Esophagus muscularis mucosa (tissue), 4 donors: ENCODE measurements around the gene CAMK1D. TPM values are rescaled to one million over a fixed set of nuclear protein-coding genes. Genes with fewer than 3 reads are reported as not detected.
"Not testable (repeated sequence)": the region's sequence is repeated elsewhere in the genome, so short reads cannot be mapped to it uniquely, and the experiment has no call there.

Experiments
- DNase-seq: peaks from one replicate; pipeline ENCODE4 v3.0.0-alpha.2; 2017; ENCODE audit errors: extremely low spot score
- H3K27ac ChIP-seq, 4 donors: fragments of 200-600 bp; sonication (generic); replicated peaks in 1 of 4; 1 replicate in 3 of 4; 2 replicates in 1 of 4; pipeline ENCODE4 v1.5.1; 2016 to 2019; ENCODE audit warnings: mild to moderate bottlenecking in 1 of 4
- H3K27me3 ChIP-seq, 4 donors: fragments of 200-600 bp; sonication (generic); one replicate each; pipeline versions ENCODE4 v1.5.1 to v1.6.0; 2016 to 2019
- H3K36me3 ChIP-seq, 4 donors: fragments of 200-600 bp; sonication (generic); one replicate each; pipeline ENCODE4 v1.5.1; 2016 to 2019
- H3K4me1 ChIP-seq, 4 donors: fragments of 200-600 bp; sonication (generic); one replicate each; pipeline ENCODE4 v1.5.1; 2016 to 2019
- H3K4me3 ChIP-seq, 4 donors: fragments of 200-600 bp; sonication (generic); 1 replicate in 2 of 4; 2 replicates in 2 of 4; pipeline ENCODE4 v1.5.1; 2016 to 2019; ENCODE audit warnings: mild to moderate bottlenecking in 4 of 4, moderate library complexity in 1 of 4
- H3K9me3 ChIP-seq, 4 donors: fragments of 200-600 bp; sonication (generic); 1 replicate in 3 of 4; 2 replicates in 1 of 4; pipeline ENCODE4 v1.5.1; 2016 to 2019
- EP300 ChIP-seq: sonication (generic); formaldehyde crosslinking; IDR thresholded peaks from one replicate; pipeline ENCODE4 v1.6.1; 2017; ENCODE audit warnings: antibody characterized with exemption
- POLR2A ChIP-seq: fragments of 450-650 bp; IDR thresholded peaks from one replicate; pipeline ENCODE4 v1.6.1; 2017; ENCODE audit warnings: antibody characterized with exemption, moderate library complexity, mild to moderate bottlenecking, low read depth
- POLR2AphosphoS5 ChIP-seq, 2 donors: sonication (generic); formaldehyde crosslinking; IDR thresholded peaks; one replicate each; pipeline ENCODE4 v1.6.1; 2017; ENCODE audit warnings: antibody characterized with exemption in 2 of 2
- WGBS: methylation state at CpG from one replicate; pipeline ENCODE4 v1.1.5; 2018; 5-methylcytosine and 5-hydroxymethylcytosine counted together
- intact Hi-C: fragments of 100-400 bp; cut with DNase I; formaldehyde crosslinking; loops from one replicate; pipeline ENCODE4 v1.15.1; 2023
- total RNA-seq, 4 donors: library from RNA; depleted of rRNA; stranded (reverse); fragments of >200 nt; gene quantifications; one replicate each; pipeline versions ENCODE4 v1.1.0 to v1.2.1, GENCODE V29; 2016
- TF ChIP-seq, protein P1 (sequence below), 3 experiments: fragments of 200-600 bp in 2 of 3; fragments of 450-650 bp in 1 of 3; sonication (generic) in 2 of 3; IDR thresholded peaks; one replicate each; pipeline ENCODE4 v1.5.1; 2017 to 2019; ENCODE audit warnings: antibody characterized with exemption in 3 of 3, mild to moderate bottlenecking in 2 of 3, moderate library complexity in 1 of 3

Gene CAMK1D
- total RNA-seq, 4 donors from 2014 or later = 8.4 to 15.4 (median 11.3) TPM

DNA sequence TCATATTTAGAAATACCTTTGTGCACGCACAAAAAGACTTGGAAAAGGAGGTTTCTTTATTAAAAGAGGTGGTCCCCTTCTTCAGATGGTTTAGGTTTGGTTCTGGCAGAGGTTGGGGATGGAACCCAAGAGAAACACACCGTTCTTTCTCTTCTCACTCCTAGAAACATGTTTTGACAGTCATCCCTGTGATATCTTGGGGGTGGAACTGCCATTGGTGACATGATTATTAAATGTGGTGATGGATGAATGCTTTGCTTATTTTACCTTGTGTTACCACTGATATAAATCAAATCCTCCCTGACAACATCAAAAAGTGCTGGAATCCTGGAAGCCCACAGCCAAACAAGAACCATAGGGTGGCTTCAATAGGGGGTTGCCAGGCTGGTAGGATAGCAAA lies 505.6 kb downstream of the CAMK1D start:
- Histone ChIP-seq H3K9me3 (no peaks in the 10 kb centered on the region), H3K4me3 (no peak overlapping the region), H3K27ac (no peak overlapping the region), H3K4me1 (peaks cover under 1 to 4% (median 3%) of the 10 kb centered on the region in 4 donors), H3K36me3 (no peaks in the 10 kb centered on the region), H3K27me3 (no peaks in the 10 kb centered on the region)
- TF ChIP-seq, protein P1, sequence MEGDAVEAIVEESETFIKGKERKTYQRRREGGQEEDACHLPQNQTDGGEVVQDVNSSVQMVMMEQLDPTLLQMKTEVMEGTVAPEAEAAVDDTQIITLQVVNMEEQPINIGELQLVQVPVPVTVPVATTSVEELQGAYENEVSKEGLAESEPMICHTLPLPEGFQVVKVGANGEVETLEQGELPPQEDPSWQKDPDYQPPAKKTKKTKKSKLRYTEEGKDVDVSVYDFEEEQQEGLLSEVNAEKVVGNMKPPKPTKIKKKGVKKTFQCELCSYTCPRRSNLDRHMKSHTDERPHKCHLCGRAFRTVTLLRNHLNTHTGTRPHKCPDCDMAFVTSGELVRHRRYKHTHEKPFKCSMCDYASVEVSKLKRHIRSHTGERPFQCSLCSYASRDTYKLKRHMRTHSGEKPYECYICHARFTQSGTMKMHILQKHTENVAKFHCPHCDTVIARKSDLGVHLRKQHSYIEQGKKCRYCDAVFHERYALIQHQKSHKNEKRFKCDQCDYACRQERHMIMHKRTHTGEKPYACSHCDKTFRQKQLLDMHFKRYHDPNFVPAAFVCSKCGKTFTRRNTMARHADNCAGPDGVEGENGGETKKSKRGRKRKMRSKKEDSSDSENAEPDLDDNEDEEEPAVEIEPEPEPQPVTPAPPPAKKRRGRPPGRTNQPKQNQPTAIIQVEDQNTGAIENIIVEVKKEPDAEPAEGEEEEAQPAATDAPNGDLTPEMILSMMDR (IDR thresholded peaks at IDR 0.05) = no peak
- TF ChIP-seq POLR2A (no peak), EP300 (no peak)
- no peak for DNase-seq
- 15% methylated on average over 2 of the region's 2 CpGs for WGBS
- intact Hi-C loops = no loop called here

DNA sequence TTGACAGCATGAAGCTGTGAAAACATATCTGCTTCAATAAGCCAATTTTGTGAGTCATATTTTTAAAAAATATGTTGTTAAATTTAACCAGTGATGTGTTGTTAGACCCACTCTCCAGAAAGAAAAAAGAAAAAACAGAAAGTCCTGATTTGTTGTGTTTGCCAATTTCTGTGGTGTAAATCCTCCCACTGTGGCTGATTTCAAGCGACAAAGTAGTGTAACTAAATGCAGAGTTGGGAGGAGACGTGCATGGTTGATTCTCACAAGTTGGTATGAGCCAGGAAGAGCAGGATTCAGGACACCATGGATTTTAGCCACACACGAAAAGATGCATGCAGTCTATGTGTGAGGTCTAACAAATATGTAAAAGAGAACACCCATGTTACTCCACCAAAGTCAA lies 513.1 kb downstream of the CAMK1D start:
- Histone ChIP-seq H3K36me3 (no peaks in the 10 kb centered on the region), H3K27ac (no peak overlapping the region), H3K9me3 (no peaks in the 10 kb centered on the region), H3K4me1 (no peaks in the 10 kb centered on the region), H3K27me3 (no peaks in the 10 kb centered on the region), H3K4me3 (no peak overlapping the region)
- TF ChIP-seq, protein P1 (IDR thresholded peaks at IDR 0.05) = no peak
- no peak for TF ChIP-seq EP300
- no peak for TF ChIP-seq POLR2A
- no peak for TF ChIP-seq POLR2AphosphoS5 (IDR thresholded peaks at IDR 0.05)
- WGBS = 80% methylated on average over 3 of the region's 3 CpGs
- intact Hi-C loops = no loop called here
- no peak for DNase-seq

DNA sequence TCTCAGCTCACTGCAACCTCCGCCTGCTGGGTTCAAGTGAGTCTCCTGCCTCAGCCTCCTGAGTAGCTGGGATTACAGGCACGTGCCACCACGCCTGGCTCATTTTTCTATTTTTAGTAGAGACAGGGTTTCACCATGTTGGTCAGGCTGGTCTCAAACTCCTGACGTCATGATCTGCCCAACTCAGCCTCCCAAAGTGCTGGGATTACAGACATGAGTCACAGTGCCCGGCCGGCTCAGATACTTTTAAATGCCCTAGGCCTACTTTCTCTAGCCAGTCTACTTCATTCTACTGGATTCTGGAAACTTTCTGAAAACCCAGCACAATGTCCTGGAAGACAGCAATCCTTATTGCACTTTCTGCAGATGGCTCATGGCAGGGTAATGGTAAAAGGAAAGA lies 516.2 kb downstream of the CAMK1D start:
- H3K9me3 ChIP-seq, intact Hi-C loops, H3K4me3 ChIP-seq, H3K27me3 ChIP-seq, H3K36me3 ChIP-seq, H3K4me1 ChIP-seq, DNase-seq, H3K27ac ChIP-seq: not testable (repeated sequence)
- 84% methylated on average over 6 of the region's 6 CpGs for WGBS

DNA sequence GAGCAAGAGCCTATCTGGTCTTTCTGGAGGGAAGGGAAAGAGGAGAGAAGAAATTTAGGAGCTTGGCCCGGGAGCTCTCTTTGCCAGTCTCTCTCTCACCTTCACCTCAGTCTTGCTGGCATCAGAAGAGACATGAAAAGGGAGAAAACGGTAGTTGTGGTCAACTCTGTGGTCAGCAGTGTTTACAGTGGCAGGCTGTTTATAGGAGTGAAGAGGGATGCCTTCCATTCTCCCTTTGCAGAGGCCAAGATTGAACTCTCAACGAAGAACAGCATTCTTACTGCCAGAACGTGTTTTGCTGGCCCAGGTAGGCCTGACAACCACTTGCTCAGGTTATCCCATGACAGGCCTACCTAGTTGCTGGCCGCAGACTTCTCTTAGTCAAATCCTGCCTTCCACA lies 518.9 kb downstream of the CAMK1D start:
- intact Hi-C loops = no loop called here
- H3K27me3 ChIP-seq = no peaks in the 10 kb centered on the region
- no peak for TF ChIP-seq POLR2AphosphoS5 (IDR thresholded peaks at IDR 0.05)
- TF ChIP-seq EP300 = no peak
- TF ChIP-seq, protein P1 (IDR thresholded peaks at IDR 0.05) = no peak
- TF ChIP-seq POLR2A = no peak
- WGBS = 74% methylated on average over 5 of the region's 5 CpGs
- peaks cover 0 to 7% (median 5%) of the 10 kb centered on the region in 4 donors for H3K4me1 ChIP-seq
- H3K27ac ChIP-seq = no peak overlapping the region
- no peaks in the 10 kb centered on the region for H3K9me3 ChIP-seq
- H3K4me3 ChIP-seq = no peak overlapping the region
- H3K36me3 ChIP-seq = no peaks in the 10 kb centered on the region
- no peak for DNase-seq

DNA sequence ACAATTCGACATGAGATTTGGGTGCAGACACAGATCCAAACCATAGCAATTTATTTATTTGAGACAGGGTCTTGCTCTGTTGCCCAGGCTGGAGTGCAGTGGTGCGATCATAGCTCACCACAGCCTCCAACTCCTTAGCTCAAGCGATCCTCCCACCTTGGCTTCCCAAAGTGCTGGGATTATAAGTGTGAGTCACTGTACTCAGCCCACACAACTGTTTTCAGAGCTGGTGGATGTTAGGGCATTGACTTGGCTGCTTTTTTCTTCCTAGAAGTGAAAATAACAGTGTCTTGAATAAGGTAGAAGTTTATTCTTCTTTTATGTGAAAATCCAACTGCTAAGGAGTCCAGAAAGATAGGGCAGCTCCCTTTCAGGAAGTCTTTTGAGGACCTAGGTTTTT lies 520.1 kb downstream of the CAMK1D start:
- H3K27me3 ChIP-seq = no peaks in the 10 kb centered on the region
- TF ChIP-seq POLR2A = no peak
- TF ChIP-seq EP300 = no peak
- TF ChIP-seq, protein P1 (IDR thresholded peaks at IDR 0.05) = no peak
- H3K27ac ChIP-seq = no peak overlapping the region
- DNase-seq = no peak
- intact Hi-C loops = no loop called here
- no peak overlapping the region for H3K4me3 ChIP-seq
- 88% methylated on average over 3 of the region's 3 CpGs for WGBS
- no peaks in the 10 kb centered on the region for H3K9me3 ChIP-seq
- H3K36me3 ChIP-seq = no peaks in the 10 kb centered on the region
- H3K4me1 ChIP-seq = peaks cover 0 to 14% (median 8%) of the 10 kb centered on the region in 4 donors
